AG09319 (cell line): ENCODE results near the gene SPATA3.

Experiments used
- DNase-seq: peaks from one replicate; pipeline ENCODE4 v3.0.0-alpha.2; 2010; ENCODE audit warnings: low read depth; ENCODE audit errors: extremely low read depth
- CTCF ChIP-seq: IDR thresholded peaks from 2 replicates; pipeline ENCODE4 v1.5.1; 2011; ENCODE audit warnings: low read depth, mild to moderate bottlenecking, inconsistent platforms, low read length, moderate library complexity

SPATA3 gene

GRCh38 chr2:231008131-231008530 lies 12.2 kb downstream of the SPATA3 start:
- TF ChIP-seq CTCF: no peak
- no peak for DNase-seq

GRCh38 chr2:231009236-231009919 lies 13.5 kb downstream of the SPATA3 start:
- DNase-seq: no peak
- TF ChIP-seq CTCF: no peak

- no peak for DNase-seq
- no peak for TF ChIP-seq CTCF
Observed at GRCh38 chr2:231010201-231010730, 14.3 kb downstream of the SPATA3 start.

- no peak for TF ChIP-seq CTCF
- no peak for DNase-seq
Observed at GRCh38 chr2:231011526-231011925, 15.6 kb downstream of the SPATA3 start.

GRCh38 chr2:231012463-231012862 lies 16.5 kb downstream of the SPATA3 start:
- no peak for TF ChIP-seq CTCF
- DNase-seq: no peak

GRCh38 chr2:231013820-231014219 lies 17.9 kb downstream of the SPATA3 start:
- no peak for TF ChIP-seq CTCF
- no peak for DNase-seq

GRCh38 chr2:231015478-231015877 lies 19.6 kb downstream of the SPATA3 start:
- no peak for DNase-seq
- TF ChIP-seq CTCF: no peak
